HG03175 (cell line): Measurements from ENCODE around the gene SETD1A.

ENCODE experiments used
- ATAC-seq: cut with Tn5 transposase; IDR thresholded peaks from one replicate; pipeline ENCODE4 v1.9.1; 2021; ENCODE audit warnings: mild to moderate bottlenecking, moderate library complexity; ENCODE audit not compliant: unreplicated experiment

The SETD1A gene

DNA sequence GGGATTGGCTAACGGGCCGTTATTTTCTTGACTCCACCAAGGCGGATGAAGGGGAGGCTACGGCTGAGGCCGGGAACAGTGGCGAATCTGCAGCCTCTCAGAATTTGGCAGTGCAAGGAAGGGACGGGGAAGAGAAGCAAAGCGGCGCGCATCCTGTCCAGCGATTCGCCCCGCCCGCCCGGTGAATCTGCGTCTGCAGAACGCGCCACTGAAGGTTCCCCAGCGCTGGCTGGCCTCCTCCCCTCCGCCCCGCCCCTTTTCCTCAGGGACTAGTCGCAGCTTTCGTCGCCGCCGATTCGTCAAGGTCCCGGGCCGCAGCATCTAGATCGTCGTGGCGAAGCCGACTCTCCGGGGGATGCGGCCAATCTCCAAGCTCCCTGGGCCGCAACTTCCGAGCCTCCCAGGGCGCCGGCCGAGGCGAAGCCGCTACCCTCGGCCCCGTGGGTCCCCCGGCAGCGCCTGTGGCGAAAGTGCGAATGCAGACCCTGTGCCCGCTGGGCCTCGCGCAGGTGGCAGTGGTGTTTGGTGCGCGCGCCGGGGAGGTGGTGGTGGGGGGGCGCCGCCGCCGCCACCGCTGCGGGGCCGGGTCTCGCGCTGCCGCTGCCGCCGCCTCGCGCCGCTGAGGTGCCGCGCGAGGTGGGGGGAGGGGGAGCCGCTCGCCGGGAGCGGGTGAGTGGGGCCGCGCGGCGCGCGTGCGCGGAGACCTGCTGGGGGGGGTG, at the start of gene SETD1A:
SETD1A (plus strand) TSS at position 299 of the 719 bp plus-strand sequence. CDS start 978 bp downstream, outside the sequence.
- peak; percentile 81 for ATAC-seq

DNA sequence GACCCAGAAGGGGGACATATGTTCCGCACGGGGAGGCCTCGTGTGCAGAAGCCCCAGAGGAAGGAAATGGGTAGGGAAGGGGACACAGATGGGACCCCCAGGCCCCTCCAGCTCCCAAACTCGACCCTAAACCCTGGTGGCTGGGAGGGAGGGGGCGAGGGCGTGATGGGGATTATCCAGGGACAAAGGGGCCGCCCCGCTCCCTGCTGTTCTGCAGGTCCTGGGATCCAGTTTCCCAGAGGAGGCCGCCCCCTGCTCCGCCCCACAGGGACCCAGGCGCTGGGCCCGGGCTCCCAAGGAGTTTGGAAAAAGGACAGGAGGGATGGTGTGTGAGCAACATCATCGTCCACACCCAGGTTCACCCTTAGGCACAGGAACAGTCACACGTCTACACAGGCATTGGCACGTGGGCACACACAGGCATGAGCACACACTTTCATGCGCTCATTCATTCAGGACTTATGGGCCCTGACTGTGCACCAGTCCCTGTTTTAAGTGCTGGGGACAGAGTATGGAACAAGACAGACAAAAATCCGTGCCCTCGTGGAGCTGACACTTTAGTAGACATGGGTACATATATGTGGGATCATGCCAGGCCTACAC, 47.0 kb upstream of the SETD1A start:
- ATAC-seq = no peak

DNA sequence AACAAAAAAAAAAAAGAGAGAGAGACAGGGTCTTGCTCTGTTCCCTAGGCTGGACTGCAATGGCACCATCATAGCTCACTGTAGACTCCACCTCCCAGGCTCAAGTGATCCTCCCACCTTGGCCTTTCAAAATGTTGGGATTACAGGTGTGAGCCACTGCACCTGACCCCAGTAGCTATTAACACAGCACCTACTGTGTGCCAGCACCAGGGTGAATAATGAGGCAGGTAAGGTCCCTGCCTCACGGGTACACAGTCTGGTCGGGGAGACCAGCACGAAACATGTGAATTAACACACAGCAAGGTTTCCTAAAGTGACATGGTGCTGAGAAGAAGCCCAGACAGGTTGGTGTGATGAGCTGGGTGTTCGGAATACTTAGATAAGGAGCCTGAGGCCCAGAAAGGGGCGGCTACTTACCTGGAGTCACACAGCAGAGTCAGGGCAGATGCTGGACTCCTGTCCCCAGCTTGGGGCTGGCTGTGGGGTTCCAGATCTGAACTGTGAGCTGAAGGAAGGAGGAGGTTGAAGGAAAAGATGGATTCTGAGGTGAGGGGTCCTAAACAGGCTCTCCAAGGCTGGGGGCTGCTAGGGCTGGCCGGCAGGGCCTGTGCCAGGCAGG, 44.7 kb upstream of the SETD1A start:
- no peak for ATAC-seq

DNA sequence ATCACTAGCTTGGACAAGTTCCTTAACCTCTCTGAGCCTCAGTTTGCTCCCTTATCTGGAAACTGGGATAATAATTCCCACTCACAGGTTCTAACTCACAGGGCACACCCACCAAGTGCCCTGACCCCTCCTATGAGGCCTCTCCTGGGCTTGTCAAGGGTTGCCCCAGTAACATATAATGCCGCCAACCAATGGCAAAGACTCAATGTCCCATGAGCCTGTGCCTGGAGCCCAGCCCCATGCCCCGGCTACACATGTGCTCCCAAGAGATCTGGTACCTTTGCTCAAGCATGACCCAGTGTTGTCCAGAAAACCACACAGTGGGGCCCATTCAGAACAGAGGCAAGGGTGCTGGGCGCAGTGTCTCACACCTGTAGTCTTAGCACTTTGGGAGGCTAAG, 42.7 kb upstream of the SETD1A start:
- ATAC-seq = no peak

DNA sequence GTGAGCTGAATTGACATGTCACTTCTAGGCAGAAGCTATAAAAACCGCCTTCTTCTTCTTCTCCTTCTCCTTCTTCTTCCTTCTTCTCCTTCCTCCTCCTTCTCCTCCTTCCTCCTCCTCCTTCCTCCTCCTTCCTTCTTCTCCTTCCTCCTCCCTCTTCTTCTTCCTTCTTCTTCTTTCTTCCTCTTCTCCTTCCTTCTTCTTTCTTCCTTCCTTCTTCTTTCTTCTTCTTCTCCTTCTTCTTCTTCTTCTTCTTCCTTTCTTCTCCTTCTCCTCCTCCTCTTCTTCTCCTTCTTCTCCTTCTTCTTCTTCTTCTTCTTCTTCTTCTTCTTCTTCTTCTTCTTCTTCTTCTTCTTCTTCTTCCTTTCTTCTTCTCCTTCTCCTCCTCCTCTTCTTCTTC, 38.9 kb upstream of the SETD1A start:
- no peak for ATAC-seq

DNA sequence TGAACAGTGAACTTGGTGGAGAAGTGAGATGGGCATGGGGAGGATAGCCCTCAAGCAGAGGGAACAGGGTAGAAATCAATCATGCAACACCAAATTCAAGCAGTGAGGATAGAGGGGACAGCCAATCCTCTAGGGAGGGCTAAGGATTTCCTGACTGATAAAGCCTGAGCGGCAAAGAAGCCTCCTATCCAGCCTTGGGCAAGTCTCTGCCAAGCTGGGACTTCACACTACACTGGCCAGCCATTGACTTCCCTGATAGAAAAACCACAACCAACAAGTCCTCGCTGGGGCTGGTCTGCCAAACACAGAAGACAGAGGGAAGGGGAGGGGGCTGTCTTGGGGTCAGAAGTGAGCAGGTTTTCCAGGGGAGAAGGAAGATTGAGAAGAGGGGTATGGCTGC, 36.7 kb upstream of the SETD1A start:
- no peak for ATAC-seq

DNA sequence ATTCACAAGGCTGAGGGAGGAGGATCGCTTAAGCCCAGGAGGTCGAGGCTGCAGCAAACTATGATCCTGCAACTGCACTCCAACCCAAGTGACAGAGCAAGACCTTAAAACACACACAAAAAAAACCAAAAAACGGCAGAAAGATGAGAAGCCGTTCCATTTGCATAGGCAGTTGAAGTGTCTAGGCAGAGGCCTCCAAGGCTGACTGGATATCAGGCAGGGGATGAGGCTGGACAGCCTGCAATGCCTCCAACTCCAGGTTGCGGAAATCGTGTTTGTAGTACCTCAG, 36.2 kb upstream of the SETD1A start:
- no peak for ATAC-seq

DNA sequence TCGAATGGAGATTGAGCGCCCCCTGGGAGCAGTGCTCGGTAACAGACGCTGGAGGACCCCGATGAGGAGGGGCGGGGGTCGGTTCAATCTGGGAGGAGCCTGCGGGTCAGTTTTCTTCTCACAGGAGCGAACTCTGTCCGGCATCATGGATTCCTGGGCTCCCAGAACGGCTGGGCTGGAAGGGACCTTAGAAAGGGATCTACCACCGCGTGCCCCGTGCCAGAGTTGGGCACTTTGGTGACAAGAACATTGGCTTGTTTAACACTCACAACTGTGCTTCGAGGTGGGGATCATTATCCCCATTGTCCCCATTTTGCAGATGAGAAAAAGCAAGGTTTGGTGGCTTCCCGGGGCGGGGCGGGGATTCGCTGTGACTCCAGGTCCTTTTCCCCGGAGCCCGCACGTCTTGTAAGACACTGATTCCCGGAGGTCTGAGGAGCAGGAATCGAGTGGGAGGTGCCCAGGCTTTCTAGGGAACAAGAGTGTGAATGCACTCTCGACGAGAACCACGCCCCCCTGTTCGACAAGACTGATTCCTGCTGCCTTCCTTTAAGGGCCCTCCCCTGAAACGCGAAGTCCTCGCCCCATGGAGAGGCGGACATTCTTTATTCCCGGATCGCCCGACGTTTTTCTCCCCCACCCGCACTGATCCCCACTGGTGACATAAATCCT, 35.7 kb upstream of the SETD1A start:
- ATAC-seq = no peak

DNA sequence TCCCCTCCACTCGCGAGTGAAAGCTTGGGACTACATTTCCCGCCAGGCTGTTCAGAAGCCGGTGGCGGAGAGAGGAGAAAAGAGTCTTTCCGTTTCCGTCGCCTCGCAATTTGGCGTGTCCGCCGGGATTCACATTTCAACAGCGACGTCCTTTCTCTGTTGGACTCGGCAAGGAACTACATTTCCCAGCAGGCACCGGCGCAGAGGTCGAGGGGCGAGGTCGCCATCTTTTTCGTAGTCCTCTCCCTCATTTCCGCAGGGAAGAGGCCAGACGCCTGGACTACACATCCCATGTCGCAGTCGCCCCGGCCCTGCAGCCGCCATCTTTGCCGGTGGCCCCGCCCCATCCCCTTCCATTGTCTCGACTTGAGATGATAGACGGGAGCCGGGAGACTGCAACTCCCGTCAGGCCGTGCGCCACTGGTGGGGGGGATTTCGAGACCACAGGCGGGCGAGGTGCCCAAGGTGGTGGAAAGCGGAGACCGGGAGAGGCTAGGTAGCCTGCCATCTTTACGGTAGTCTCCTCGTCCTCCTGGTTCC, 35.1 kb upstream of the SETD1A start:
- ATAC-seq = peak; percentile 75

DNA sequence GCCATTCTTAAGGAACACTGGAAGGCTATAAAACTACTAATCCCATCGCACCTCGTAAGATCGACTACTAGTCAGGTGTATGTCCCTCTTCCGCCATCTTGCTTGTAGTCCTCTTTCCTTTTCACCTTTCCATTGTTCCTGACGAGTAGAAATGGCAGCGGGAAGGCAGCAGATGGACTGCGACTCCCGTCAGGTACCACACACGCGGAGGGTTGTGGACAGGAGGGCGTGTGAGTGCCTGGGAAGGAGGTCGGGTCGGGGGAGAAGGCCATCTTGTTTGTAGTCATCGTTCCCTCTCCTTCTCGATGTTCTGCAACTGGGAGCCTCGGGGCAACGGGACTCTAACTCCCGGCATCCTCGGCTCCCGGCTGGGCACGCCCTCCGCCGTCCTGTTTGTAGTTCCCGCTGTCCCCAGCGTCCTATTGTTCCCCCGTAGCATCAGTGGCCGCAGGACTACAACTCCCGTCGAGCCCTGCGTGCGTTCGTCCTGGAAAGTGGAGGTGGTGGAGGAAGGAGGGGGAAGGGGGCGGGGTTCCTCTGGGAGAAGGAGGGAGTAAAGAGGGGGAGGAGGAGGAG, 34.5 kb upstream of the SETD1A start:
- peak; percentile 75 for ATAC-seq

DNA sequence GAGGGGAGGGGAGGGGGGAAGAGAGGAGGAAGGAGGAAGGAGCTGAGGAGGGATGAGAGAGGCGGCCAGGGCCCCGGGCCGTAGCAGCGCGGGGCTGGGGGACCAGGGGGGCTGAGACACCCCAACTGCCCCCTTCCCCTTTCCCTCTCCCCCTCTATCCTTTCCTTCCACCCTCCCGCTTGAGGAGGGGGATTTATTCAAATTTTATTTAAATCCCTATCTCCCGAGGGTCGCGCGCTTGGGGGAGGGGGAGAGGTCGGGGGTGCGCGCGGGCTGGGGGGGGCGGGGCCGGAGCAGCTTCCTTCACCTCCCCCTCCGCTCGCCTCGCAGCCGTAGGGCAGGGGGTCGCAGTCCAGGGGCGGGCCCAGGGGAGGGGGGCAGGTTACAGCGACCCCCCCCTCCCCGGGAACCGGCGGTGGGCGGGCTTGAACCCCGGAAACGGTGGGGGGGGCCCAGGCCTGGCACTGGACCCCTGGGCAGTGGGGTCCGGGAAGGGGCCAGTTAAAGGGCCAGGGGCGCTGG, 33.9 kb upstream of the SETD1A start, which contains the start of gene FBXL19:
FBXL19 (plus strand) TSS at position 19 of the 522 bp plus-strand sequence. CDS start 2,183 bp downstream, outside the sequence.
- ATAC-seq = no peak

DNA sequence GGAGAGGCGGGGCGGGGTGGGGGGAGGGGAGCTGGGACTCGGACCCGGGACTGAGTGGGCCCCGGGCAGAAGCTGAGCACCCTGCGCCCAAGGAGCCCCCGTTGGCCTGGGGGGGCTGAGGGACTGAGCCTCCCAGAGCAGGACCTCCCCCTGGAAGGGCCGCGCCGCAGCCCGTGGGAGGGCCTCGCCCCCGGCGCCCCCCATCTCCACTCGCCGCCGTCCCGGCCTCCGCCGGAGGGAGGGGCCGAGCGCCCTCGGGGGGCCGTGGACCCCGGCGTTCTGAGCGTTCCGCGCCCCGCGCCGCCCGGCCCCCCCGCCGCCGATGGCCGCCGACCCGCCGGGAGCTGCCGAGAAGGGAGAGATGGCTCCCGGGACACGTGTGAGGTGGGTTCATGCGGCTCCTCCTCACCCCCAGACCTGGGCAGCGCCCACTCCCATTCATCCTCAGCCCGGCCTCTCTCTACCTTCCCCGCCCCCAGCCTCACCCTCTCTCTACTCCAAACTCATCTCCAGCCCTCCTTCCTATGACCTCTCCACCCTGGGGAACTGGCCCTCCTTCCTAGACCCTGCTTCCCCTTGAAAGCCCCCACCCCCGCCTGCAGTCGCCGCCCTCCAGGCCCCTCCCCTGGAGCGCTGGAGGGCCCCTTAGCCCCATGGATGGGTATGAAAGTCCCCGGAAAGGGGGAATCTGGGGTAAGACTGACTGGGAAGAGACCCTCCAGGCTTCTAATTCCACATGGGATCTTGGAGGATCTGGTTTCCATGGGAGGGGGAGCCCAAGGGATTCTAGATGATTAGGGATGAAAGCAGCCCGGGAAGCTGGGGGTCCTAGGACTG, 33.3 kb upstream of the SETD1A start:
- ATAC-seq = no peak

DNA sequence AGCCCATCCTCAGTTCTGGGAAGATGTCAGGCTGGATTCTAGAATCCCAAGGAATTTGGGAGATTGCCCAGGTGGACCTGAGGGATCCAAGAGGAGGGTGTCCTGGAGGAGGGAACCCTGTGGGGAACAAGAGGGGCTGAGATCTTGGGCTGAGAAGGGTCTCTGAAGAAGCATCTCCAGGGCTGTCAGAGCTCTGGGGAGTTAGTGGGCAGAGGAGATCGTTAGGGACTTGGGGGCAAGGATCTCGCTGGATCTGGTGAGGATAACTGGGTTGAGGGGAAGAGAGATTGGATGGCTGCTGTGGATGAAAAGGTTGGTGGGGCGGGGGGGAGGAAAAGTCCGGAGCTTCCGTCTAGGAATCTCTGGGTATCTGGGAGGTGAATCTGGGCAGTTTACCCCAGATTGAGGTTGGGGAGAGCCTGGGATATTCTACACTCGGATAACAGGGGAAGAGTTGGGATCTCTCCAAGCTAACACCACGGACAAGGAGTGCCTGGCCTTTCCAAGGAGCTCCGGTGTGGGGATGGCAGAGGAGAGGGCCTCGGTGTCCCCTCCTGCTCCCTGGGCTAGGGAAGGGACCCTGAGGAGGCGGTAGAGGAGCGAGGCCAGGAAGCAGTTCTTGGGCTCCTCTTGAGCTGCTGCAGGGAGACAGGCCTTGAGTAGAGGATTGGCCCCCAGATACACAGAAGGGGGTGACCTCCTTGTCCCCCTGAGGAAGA, 32.5 kb upstream of the SETD1A start:
- no peak for ATAC-seq

DNA sequence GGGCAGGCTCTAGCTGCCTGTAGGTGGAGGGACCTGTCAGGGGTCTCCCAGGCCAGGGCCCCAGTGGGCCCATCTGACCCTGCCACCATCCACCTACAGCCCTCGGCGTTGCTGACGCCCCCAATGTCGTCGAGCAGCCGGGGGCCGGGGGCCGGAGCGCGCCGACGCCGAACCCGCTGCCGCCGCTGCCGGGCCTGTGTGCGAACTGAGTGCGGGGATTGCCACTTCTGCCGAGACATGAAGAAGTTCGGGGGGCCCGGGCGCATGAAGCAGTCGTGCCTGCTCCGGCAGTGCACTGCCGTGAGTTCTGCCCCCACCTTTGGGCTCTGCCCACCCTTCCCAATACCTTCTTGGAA, 31.9 kb upstream of the SETD1A start:
- ATAC-seq = no peak

DNA sequence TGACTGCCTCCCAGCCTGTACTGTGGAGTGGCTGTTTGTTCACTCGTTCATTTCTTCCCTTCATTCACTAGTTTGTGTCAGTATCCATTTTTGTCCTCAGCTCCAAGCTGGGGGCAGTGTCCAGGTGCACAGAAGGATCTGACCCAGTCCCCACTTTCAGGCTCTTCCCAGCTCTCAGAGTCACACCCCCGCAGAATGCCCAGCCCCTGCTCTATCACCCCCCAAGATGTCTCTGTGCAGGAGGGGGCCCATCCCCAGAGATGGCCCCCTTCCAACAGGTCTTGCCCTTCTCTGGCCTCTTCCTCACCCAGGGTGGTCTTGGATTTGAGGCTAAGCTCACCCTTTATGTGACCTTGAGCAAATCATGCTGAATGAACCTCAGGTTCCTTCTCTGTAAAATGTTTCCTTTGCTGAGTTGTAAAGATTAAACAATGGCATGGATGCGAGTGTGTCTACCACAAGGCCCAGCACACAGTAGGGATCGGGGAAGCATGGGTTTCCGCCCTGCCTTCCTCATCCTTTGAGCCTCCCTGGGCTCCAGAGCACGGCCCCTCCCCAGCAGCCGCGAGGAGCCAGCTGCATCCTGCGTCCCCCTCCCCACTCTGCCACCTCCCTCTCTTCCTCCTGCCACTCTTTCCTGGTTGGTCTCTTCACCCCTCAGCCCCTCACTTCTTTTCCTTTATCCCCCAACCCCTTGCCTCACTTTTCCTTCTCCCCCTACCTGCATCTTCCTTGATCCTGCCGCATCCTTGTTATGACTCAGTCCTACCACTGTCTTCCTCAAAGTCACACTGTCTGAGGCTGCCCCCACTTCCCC, 31.4 kb upstream of the SETD1A start:
- ATAC-seq = no peak

DNA sequence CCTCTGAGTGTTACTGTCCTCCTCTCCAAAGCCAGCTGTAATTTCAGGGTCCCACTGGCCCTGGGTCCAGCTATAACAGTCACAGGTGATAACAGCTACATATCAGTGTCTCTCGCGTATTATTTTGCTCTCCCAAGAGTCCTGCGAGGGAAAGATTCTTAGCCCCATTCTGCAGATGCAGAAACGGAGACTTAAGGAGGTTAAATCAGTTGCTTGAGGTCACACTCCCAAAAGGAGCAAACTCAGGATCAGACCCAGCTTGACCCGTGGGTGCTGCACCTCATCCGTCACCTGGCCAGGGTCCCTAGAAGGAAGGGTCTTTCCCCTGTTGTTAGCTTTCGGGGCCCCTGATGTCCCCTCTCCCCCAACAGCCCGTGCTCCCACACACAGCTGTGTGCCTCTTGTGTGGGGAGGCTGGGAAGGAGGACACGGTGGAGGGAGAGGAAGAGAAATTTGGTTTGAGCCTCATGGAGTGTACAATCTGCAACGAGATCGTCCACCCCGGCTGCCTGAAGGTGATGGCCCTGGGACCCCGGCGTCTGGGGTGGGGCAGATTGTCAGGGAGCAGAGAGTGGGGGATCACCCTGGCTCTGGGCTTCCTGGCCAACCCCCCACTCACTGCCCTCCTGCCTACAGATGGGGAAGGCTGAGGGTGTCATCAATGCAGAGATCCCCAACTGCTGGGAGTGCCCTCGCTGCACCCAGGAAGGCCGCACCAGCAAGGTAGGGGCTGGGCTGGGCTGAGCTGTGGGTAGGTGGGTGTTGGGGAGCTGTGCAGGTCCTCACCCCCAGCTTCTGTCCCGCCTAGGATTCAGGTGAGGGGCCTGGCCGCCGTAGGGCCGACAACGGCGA, 30.4 kb upstream of the SETD1A start:
- ATAC-seq = no peak

DNA sequence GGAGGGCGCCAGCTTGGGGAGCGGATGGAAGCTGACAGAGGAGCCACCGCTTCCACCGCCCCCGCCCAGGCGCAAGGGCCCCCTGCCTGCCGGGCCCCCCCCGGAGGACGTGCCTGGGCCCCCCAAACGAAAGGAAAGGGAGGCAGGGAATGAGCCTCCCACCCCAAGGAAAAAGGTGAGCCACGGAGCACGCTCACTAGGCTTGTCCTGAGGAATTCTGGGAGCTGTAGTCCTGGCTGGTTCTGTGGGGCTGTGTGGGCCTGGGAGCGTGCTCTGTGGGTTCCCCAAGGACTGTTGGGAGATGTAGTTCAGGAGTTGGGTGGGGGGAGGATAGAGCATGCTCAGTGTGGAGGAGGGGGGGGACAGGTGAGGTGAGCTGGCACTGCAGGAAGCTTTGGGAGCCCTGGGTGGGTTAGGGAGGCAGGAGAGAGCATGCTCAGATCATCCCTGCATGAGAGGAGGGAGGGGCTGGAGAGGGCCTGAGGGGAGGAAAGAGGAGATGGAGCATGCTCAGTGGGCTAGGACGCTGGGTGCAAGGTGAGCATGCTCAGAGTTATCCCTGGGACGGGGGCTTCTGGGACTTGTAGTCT, 29.7 kb upstream of the SETD1A start:
- ATAC-seq = no peak
